ENCODE data around the gene NTN1.
"Not testable (repeated sequence)": the region's sequence is repeated elsewhere in the genome, so short reads cannot be mapped to it uniquely, and the experiment has no call there.

The NTN1 gene

DNA sequence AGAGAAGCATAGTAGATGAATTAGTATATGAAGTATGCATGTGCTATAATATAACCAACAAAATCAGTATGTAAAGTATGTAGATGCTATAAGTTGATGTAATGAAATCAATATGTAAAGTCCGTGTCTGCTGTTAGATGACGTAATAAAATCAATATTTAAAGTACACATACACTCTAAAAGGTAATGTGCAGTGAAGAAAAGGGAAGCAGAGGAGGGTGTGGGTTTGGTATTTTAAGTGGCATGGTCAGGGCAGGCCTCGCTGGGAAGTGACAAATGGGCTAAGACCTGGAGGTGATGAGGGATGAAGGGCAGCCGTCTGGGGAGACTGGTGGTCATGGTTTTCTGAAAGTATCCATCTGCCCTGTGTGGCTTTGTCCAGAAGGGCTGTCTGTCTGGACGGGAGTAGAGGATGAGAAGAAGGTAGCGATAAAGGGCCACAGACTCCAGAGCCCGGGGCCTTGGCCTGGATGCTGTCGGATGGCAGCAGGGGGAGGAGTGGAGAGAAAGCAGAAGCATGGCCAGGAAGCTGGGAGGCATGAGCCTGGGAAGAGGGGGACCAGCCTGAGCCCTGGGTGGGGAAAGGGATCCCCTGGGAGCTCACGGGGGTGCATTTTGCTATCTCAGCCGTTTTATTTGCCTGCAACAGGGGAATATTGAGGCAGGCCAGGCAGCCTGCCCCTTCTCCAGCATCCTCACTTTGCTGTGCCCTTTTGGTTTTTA, 121.6 kb downstream of the NTN1 start:
- no peak overlapping the region for H3K9ac ChIP-seq (ENCODE audit: low read length)
- no peaks in the 10 kb centered on the region for H3K9me3 ChIP-seq (ENCODE audit: control insufficient read depth, low read length)
- no peaks in the 10 kb centered on the region for H3K27me3 ChIP-seq (ENCODE audit: control insufficient read depth, insufficient read depth, low read length)
- no peaks in the 10 kb centered on the region for H3K4me1 ChIP-seq (ENCODE audit: control insufficient read depth, insufficient read depth, low read length)
- no peak overlapping the region for H3K4me3 ChIP-seq (ENCODE audit: low read length)
- H3K36me3 ChIP-seq (ENCODE audit: control insufficient read depth, insufficient read depth, low read length): no peaks in the 10 kb centered on the region

DNA sequence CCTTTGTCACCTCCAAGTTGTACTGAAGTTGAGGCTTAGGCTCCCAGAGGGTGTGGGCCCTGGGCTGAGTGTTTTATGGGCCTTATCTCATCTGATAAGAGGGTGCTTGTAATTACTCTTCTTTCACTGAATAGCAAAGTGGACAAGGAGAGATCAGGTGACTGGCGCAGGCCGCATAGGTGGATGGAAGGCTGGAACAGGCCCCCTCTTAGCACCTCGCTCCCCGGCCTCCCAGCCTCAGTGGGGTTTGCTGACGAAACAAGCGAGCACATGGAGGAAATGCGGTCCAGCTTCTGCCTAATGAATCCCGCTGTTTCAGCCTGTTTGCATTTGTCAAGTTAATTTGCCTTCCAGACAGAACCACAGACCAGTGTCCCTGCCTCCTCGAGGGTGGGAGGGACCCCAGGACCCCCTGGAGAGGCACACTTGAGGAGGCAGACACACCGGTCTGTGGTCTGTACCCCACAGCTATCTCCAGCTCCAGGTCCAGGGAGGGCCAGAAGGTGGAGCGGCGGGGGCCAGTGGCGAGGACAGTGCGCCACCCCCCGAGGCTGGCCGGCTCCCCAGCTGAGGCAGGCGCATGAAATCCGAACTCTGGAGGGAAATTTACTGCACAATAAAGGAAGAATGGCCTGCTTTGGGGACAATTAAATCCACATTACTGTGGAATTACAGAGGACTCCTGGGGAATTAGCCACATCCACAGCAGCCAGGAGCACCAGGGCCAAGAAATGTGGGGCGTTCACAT, 123.4 kb downstream of the NTN1 start:
- Histone ChIP-seq H3K9ac (ENCODE audit: low read length) (no peak overlapping the region), H3K4me1 (ENCODE audit: control insufficient read depth, insufficient read depth, low read length) (peaks cover 5% of the 10 kb centered on the region), H3K4me3 (ENCODE audit: low read length) (no peak overlapping the region), H3K36me3 (ENCODE audit: control insufficient read depth, insufficient read depth, low read length) (no peaks in the 10 kb centered on the region), H3K27me3 (ENCODE audit: control insufficient read depth, insufficient read depth, low read length) (no peaks in the 10 kb centered on the region), H3K9me3 (ENCODE audit: control insufficient read depth, low read length) (no peaks in the 10 kb centered on the region)

- H3K4me3 ChIP-seq (ENCODE audit: low read length): no peak overlapping the region
These were observed 124.8 kb downstream of the NTN1 start for GRCh38 chr17:9146064-9146463.

GRCh38 chr17:9148905-9149525, 127.7 kb downstream of the NTN1 start:
- peaks cover 7% of the 10 kb centered on the region for H3K27me3 ChIP-seq (ENCODE audit: control insufficient read depth, insufficient read depth, low read length)
- peaks cover 13% of the 10 kb centered on the region for H3K4me1 ChIP-seq (ENCODE audit: control insufficient read depth, insufficient read depth, low read length)
- no peak overlapping the region for H3K9ac ChIP-seq (ENCODE audit: low read length)
- H3K36me3 ChIP-seq (ENCODE audit: control insufficient read depth, insufficient read depth, low read length): no peaks in the 10 kb centered on the region
- no peak overlapping the region for H3K4me3 ChIP-seq (ENCODE audit: low read length)
- no peaks in the 10 kb centered on the region for H3K9me3 ChIP-seq (ENCODE audit: control insufficient read depth, low read length)

More at GRCh38 chr17:9146064-9146463, 124.8 kb downstream of the NTN1 start:
- Histone ChIP-seq H3K9me3 (ENCODE audit: control insufficient read depth, low read length) (no peaks in the 10 kb centered on the region), H3K9ac (ENCODE audit: low read length) (no peak overlapping the region), H3K27me3 (ENCODE audit: control insufficient read depth, insufficient read depth, low read length) (peaks cover 7% of the 10 kb centered on the region), H3K36me3 (ENCODE audit: control insufficient read depth, insufficient read depth, low read length) (no peaks in the 10 kb centered on the region), H3K4me1 (ENCODE audit: control insufficient read depth, insufficient read depth, low read length) (peaks cover 11% of the 10 kb centered on the region)

GRCh38 chr17:9150446-9151090, 129.3 kb downstream of the NTN1 start:
- Histone ChIP-seq H3K9ac (ENCODE audit: low read length) (no peak overlapping the region), H3K27me3 (ENCODE audit: control insufficient read depth, insufficient read depth, low read length) (peaks cover 7% of the 10 kb centered on the region), H3K4me3 (ENCODE audit: low read length) (no peak overlapping the region)

DNA sequence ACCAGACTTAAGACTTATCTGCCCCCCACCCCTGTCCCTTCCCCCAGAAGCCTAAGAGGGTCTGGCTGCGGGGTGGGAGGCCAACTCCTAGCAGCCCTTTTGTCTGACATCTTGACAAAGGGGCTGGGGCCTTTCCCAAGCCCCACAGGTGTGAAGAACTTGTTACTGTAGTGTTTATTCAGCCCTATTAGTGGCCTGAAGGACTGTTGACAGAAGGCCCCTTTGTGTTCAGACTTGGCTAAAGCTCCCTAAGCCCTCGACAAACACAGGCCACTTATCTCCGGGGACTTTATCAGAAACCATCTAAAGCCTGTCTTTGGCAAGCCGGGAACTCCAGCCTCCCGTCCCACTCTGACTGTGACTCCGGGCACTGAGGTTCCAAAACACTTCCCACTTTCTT, 129.8 kb downstream of the NTN1 start:
- H3K27me3 ChIP-seq (ENCODE audit: control insufficient read depth, insufficient read depth, low read length): peaks cover 7% of the 10 kb centered on the region
- peaks cover 13% of the 10 kb centered on the region for H3K4me1 ChIP-seq (ENCODE audit: control insufficient read depth, insufficient read depth, low read length)
- no peak overlapping the region for H3K4me3 ChIP-seq (ENCODE audit: low read length)
- no peaks in the 10 kb centered on the region for H3K9me3 ChIP-seq (ENCODE audit: control insufficient read depth, low read length)
- no peaks in the 10 kb centered on the region for H3K36me3 ChIP-seq (ENCODE audit: control insufficient read depth, insufficient read depth, low read length)
- no peak overlapping the region for H3K9ac ChIP-seq (ENCODE audit: low read length)

More at GRCh38 chr17:9150446-9151090, 129.3 kb downstream of the NTN1 start:
- Histone ChIP-seq H3K36me3 (ENCODE audit: control insufficient read depth, insufficient read depth, low read length) (no peaks in the 10 kb centered on the region), H3K9me3 (ENCODE audit: control insufficient read depth, low read length) (no peaks in the 10 kb centered on the region), H3K4me1 (ENCODE audit: control insufficient read depth, insufficient read depth, low read length) (peaks cover 13% of the 10 kb centered on the region)

DNA sequence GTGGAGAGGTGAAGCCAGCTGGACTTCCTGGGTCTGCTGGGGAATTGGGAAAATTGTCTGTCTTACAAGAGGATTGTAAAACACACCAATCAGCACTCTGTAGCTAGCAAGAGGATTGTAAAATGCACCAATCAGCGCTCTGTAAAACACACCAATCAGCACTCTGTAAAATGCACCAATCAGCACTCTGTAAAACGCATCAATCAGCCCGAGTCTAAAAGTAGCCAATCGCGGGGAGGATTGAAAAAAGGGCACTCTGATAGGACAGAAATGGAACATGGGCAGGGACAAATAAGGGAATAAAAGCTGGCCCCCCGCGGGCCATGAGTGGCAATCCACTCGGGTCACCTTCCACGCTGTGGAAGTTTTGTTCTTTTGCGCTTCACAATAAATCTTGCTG, 130.4 kb downstream of the NTN1 start:
- not testable (repeated sequence) for H3K9ac ChIP-seq (ENCODE audit: low read length); H3K4me3 ChIP-seq (ENCODE audit: low read length); H3K9me3 ChIP-seq (ENCODE audit: control insufficient read depth, low read length); H3K36me3 ChIP-seq (ENCODE audit: control insufficient read depth, insufficient read depth, low read length); H3K27me3 ChIP-seq (ENCODE audit: control insufficient read depth, insufficient read depth, low read length)
- H3K4me1 ChIP-seq (ENCODE audit: control insufficient read depth, insufficient read depth, low read length): peaks cover 13% of the 10 kb centered on the region

DNA sequence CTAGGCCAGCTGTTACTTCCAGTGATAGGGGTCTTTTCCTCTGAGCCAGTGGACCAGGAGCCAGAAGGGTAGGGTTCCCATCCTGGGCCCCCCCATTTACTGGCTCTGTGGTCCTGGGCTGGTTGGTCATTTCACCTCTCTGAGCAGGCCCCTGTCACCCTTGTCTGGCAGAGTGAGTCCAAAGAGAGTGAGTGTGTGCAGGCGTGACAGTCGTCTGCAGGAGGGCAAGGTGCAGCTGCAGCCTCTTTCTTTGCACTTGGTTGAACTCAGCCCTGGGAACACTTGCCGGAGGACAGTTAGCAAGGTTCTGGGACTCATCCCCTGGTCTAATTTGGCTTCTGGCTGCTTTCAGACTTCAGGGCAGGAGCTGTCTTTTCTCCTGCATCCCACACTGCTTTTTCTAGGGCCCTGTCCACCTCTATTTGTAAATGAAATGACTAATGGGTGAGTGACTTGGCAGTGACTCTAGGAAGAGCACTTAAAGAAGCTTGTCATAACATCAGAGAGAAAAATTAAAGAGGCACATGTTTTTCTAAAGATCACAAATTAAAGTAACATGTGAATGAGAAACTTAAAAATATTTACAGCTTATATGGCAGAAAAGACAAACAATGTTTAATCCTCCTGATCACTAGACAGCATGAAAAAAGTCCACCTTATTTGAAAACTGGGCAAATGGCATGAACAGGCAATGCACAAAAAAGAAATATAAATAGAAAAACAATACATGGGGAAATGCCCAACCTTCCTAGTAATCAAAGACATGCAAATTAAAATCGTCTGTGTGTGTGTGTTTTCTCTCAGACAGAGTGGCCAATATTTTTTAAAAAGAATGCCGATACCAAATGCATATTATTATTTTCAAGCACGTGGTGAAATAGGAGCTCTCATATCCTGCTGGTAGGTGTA, 137.5 kb downstream of the NTN1 start:
- H3K9me3 ChIP-seq (ENCODE audit: control insufficient read depth, low read length): no peaks in the 10 kb centered on the region
- no peaks in the 10 kb centered on the region for H3K36me3 ChIP-seq (ENCODE audit: control insufficient read depth, insufficient read depth, low read length)
- no peaks in the 10 kb centered on the region for H3K4me1 ChIP-seq (ENCODE audit: control insufficient read depth, insufficient read depth, low read length)
- H3K4me3 ChIP-seq (ENCODE audit: low read length): no peak overlapping the region
- H3K9ac ChIP-seq (ENCODE audit: low read length): no peak overlapping the region
- no peaks in the 10 kb centered on the region for H3K27me3 ChIP-seq (ENCODE audit: control insufficient read depth, insufficient read depth, low read length)

GRCh38 chr17:9162275-9162985, 141.1 kb downstream of the NTN1 start:
- no peaks in the 10 kb centered on the region for H3K27me3 ChIP-seq (ENCODE audit: control insufficient read depth, insufficient read depth, low read length)
- H3K4me1 ChIP-seq (ENCODE audit: control insufficient read depth, insufficient read depth, low read length): no peaks in the 10 kb centered on the region
- H3K9me3 ChIP-seq (ENCODE audit: control insufficient read depth, low read length): no peaks in the 10 kb centered on the region
- H3K4me3 ChIP-seq (ENCODE audit: low read length): no peak overlapping the region
- H3K9ac ChIP-seq (ENCODE audit: low read length): no peak overlapping the region
- H3K36me3 ChIP-seq (ENCODE audit: control insufficient read depth, insufficient read depth, low read length): no peaks in the 10 kb centered on the region

DNA sequence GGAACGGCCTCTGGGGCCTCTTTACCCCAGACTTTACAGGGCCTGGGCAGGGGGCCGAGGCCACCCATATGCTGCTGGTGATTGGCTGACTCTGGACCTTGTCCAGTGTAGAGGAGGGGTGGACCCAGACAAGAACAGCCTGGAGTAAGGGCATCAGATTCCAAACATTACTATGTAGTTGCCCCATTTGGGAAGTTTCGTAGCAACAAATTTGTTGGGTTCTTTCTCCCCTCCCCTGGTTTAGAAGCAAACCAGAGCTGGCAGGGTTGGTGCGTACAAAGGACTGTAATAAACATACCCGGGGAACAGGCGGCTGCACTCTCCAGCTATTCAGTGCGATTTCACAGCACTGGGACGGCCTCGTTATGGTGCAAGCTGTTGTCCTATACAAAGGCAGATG, 145.5 kb downstream of the NTN1 start:
- Histone ChIP-seq H3K4me1 (ENCODE audit: control insufficient read depth, insufficient read depth, low read length) (no peaks in the 10 kb centered on the region), H3K36me3 (ENCODE audit: control insufficient read depth, insufficient read depth, low read length) (no peaks in the 10 kb centered on the region), H3K27me3 (ENCODE audit: control insufficient read depth, insufficient read depth, low read length) (no peaks in the 10 kb centered on the region), H3K9ac (ENCODE audit: low read length) (no peak overlapping the region), H3K9me3 (ENCODE audit: control insufficient read depth, low read length) (no peaks in the 10 kb centered on the region), H3K4me3 (ENCODE audit: low read length) (no peak overlapping the region)

DNA sequence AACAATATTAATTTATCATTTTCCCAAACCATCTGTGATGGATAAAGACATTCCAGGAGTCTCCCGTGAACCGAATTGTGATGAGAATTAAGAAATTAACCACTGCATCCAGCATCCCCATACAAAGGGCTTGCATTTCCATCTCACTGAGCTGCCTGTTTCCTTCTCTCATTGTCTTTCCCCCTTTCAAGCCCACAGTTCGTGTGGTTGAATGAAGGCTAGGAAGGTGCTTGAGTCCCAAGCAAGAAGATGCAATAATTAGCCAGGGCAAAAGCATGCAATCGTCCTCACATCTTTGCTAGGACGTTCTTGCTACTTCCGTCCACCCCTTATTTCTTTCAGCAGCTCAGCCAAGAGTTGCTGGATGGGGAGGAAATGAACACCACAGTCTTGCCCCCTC, 146.1 kb downstream of the NTN1 start:
- Histone ChIP-seq H3K27me3 (ENCODE audit: control insufficient read depth, insufficient read depth, low read length) (no peaks in the 10 kb centered on the region), H3K9me3 (ENCODE audit: control insufficient read depth, low read length) (no peaks in the 10 kb centered on the region), H3K4me1 (ENCODE audit: control insufficient read depth, insufficient read depth, low read length) (no peaks in the 10 kb centered on the region), H3K4me3 (ENCODE audit: low read length) (no peak overlapping the region), H3K9ac (ENCODE audit: low read length) (no peak overlapping the region), H3K36me3 (ENCODE audit: control insufficient read depth, insufficient read depth, low read length) (no peaks in the 10 kb centered on the region)

Data from mucosa of stomach (tissue), 1 donor.